Occipital lobe (tissue), 2 donors: ENCODE data around the gene FAM229A. TPM values are rescaled to one million over a fixed set of nuclear protein-coding genes. Genes with fewer than 3 reads are reported as not detected.

Experiments used
- DNase-seq: peaks from one replicate; lab custom pipeline; 2025; lab: John Stamatoyannopoulos, UW
- total RNA-seq: library from RNA; depleted of rRNA; stranded (reverse); fragments of >200 nt; gene quantifications from one replicate; pipeline ENCODE4 v1.2.3, GENCODE V29; 2014

FAM229A gene
- total RNA-seq, 1 donor from 2014 or later: 1.6 TPM

- peak; percentile 81 for DNase-seq
These were observed 11.4 kb downstream of the FAM229A start for GRCh38 chr1:32350785-32351398.

GRCh38 chr1:32349211-32349708 is 13.0 kb downstream of the FAM229A start:
- DNase-seq: no peak

GRCh38 chr1:32346532-32347157 is 15.6 kb downstream of the FAM229A start:
- no peak for DNase-seq

- no peak for DNase-seq
These were observed 16.9 kb downstream of the FAM229A start for GRCh38 chr1:32345289-32345827.

- no peak for DNase-seq
These were observed 19.6 kb downstream of the FAM229A start for GRCh38 chr1:32342704-32343103.

- DNase-seq: no peak
These were observed 20.3 kb downstream of the FAM229A start for GRCh38 chr1:32341971-32342370.

GRCh38 chr1:32341186-32341757 is 21.0 kb downstream of the FAM229A start:
- no peak for DNase-seq

- no peak for DNase-seq
These were observed 22.8 kb downstream of the FAM229A start for GRCh38 chr1:32339363-32339978.

GRCh38 chr1:32338637-32339145 is 23.6 kb downstream of the FAM229A start:
- DNase-seq: no peak

- DNase-seq: peak; percentile 81
These were observed 24.2 kb downstream of the FAM229A start for GRCh38 chr1:32337855-32338636.

- no peak for DNase-seq
These were observed 25.2 kb downstream of the FAM229A start for GRCh38 chr1:32336963-32337675.

- no peak for DNase-seq
These were observed 25.7 kb downstream of the FAM229A start for GRCh38 chr1:32336591-32336932.

GRCh38 chr1:32335790-32336590 is 26.3 kb downstream of the FAM229A start, which contains the start of gene MARCKSL1:
MARCKSL1 (minus strand) TSS chr1:32336233; CDS start chr1:32336033, 200 bp downstream.
- DNase-seq: peak; percentile 82

- DNase-seq: no peak
These were observed 26.8 kb downstream of the FAM229A start for GRCh38 chr1:32335535-32335789.

GRCh38 chr1:32334864-32335534 is 27.3 kb downstream of the FAM229A start:
- no peak for DNase-seq

GRCh38 chr1:32334274-32334861 is 27.9 kb downstream of the FAM229A start:
- no peak for DNase-seq

- no peak for DNase-seq
These were observed 28.9 kb downstream of the FAM229A start for GRCh38 chr1:32333251-32333963.
